Measurements from ENCODE around the gene CHMP2A.
"Not testable (repeated sequence)": the region's sequence is repeated elsewhere in the genome, so short reads cannot be mapped to it uniquely, and the experiment has no call there.

CHMP2A gene

GRCh38 chr19:58553799-58554493 lies 959 bp downstream of the CHMP2A start:
- no peak for DNase-seq

- no peak for DNase-seq
Measured at GRCh38 chr19:58552655-58553054, 2.2 kb downstream of the CHMP2A start.

- no peak for DNase-seq
Measured at GRCh38 chr19:58551577-58552471, 3.1 kb downstream of the CHMP2A start.

- no peak for DNase-seq
Measured at GRCh38 chr19:58551123-58551497, 3.8 kb downstream of the CHMP2A start.

GRCh38 chr19:58550362-58551122 lies 4.4 kb downstream of the CHMP2A start:
- no peak for DNase-seq

- DNase-seq, result no peak
Measured at GRCh38 chr19:58549664-58550361, 5.1 kb downstream of the CHMP2A start.

- DNase-seq, result no peak
Measured at GRCh38 chr19:58548859-58549663, 5.8 kb downstream of the CHMP2A start.

GRCh38 chr19:58547323-58548312 lies 7.3 kb downstream of the CHMP2A start:
- DNase-seq, result no peak

GRCh38 chr19:58546019-58546530 lies 8.8 kb downstream of the CHMP2A start:
- no peak for DNase-seq

GRCh38 chr19:58545286-58546018 lies 9.5 kb downstream of the CHMP2A start:
- DNase-seq, result no peak

GRCh38 chr19:58544591-58545285 lies 10.2 kb downstream of the CHMP2A start:
- no peak for DNase-seq

GRCh38 chr19:58543826-58544590 lies 10.9 kb downstream of the CHMP2A start, which contains the start of gene TRIM28:
TRIM28 (plus strand) TSS chr19:58544064; CDS start chr19:58544758, 694 bp downstream.
- no peak for DNase-seq

- not testable (repeated sequence) for DNase-seq
Measured at GRCh38 chr19:58542641-58543372, 12.1 kb downstream of the CHMP2A start.

GRCh38 chr19:58539169-58539559 lies 15.7 kb downstream of the CHMP2A start:
- DNase-seq, result not testable (repeated sequence)

- DNase-seq, result no peak
Measured at GRCh38 chr19:58538257-58539168, 16.4 kb downstream of the CHMP2A start.
